HG03558 (cell line): ENCODE data around the gene ACYP1.

Experiments used
- ATAC-seq: cut with Tn5 transposase; IDR thresholded peaks from one replicate; pipeline ENCODE4 v1.9.1; 2021; ENCODE audit warnings: moderate number of reproducible peaks; ENCODE audit not compliant: unreplicated experiment; ENCODE audit errors: extremely low read depth

ACYP1 gene

GRCh38 chr14:75063491-75064204, at the start of gene ACYP1:
Gene ACYP1 (minus strand): TSS chr14:75064024. CDS start chr14:75063553, 471 bp downstream.
- peak; percentile 79 for ATAC-seq

GRCh38 chr14:75109877-75110276, 46.1 kb upstream of the ACYP1 start:
- no peak for ATAC-seq

- no peak for ATAC-seq
Measured at GRCh38 chr14:75107186-75107585, 43.4 kb upstream of the ACYP1 start.

DNA sequence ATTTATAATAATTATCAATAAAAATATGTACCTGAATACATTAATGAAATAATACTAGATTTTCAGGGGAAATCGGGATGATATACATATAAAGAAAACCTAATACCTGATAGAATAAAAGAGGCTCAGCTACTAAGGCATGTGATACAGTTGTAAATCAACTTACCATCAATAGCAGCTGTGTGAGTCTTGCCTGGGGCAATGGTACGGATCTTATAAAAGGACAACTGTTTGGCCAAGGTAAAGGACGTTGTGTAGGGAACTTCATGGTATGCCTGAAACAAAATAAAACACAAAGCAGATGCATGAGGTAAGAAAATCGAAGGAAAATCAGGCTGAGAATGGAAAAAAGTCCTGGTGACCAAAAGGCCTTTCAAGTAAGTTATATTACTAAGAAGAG, 37.7 kb upstream of the ACYP1 start:
- no peak for ATAC-seq

- ATAC-seq = no peak
Measured at GRCh38 chr14:75098682-75099081, 34.9 kb upstream of the ACYP1 start.

DNA sequence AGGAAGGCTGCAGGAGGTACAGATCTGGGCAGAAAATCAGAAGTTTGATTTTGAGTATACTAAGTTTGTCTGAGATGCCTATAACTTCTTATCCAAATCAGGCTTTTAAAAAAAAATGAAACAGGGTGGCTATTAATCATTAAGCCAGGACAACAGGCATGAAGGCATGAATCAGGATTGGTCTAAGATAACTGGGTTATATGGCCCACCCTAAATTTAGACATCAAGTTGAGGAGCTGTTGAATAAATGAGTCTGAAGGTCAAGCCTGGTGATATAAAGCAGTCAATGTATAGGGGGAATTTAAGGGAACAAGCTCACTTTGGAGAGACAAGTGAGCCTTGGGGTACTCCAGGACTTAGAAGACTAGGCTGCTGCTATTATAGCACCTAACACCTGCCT, 34.4 kb upstream of the ACYP1 start:
- no peak for ATAC-seq

DNA sequence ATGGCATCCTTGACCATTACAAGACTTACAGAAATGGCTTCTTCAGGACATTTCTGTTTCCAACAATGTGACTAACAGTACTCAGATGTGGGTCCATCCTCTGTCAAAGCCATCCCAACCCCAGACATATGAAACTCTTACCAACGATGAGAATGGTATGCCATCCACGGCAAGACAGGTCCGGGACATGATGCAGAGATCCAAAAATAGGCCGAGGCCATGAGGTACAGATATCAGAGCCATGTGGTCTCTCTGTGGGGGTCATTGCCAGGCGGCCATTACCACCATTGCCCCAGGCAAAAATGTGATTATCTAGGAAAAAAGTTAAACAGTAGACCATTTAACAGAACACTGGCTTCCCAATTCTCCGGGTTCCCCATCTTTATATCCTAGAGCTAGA, 33.1 kb upstream of the ACYP1 start:
- no peak for ATAC-seq

DNA sequence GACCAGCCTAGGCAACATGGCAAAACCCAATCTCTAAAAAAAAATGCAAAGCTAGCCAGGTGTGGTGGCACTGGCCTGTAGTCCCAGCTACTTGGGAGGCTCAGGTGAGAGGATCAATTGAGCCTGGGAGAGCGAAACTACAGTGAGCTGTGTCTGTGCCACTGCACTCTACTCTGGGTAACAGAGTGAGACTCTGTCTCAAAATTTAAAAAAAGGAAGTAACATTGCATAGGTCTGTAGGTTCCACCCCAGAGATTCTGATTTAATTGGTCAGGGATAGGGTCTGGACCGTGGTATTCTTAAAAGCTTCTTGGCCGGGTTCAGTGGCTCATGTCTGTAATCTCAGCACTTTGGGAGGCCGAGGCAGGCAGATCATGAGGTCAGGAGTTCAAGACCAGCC, 31.9 kb upstream of the ACYP1 start:
- no peak for ATAC-seq

- no peak for ATAC-seq
Measured at GRCh38 chr14:75094896-75095295, 31.1 kb upstream of the ACYP1 start.

DNA sequence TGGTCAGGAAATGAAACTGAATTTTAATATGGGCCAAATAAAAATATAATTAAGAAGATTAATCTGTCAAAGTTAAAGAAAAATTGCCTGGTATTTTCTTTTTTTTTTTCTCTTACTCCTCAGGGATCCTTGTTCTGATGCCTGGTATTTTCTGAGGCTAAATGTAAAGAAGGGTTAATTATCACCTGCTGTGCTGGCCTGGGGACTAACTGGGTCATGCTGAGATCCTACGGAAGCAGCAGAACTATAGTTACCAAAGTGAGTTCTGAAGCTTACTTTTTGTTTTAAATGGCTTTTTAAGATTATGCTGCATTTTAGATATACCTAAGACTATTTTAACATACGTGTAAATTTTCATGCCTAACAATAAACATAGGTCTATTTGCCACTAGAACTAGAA, 28.9 kb upstream of the ACYP1 start:
- no peak for ATAC-seq

GRCh38 chr14:75091251-75091650, 27.4 kb upstream of the ACYP1 start:
- ATAC-seq = no peak

DNA sequence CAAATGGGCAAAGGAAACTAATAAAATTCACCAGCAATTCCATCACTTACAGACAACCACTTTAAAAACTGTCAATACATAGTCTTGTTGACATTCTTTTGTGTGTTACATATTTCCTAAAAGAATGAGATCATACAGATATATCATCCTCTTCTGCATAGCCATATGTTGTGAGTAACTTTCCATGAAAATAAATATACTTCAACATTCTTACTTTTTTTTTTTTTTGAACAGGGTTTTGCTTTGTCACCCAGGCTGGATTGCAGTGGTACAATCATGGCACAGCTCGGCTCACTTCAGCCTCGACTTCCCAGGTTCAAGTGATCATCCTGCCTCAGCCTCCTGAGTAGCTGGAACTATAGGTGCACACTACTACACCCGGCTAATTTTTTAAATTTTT, 26.5 kb upstream of the ACYP1 start:
- ATAC-seq = no peak

GRCh38 chr14:75088566-75089373, 24.9 kb upstream of the ACYP1 start:
- no peak for ATAC-seq

DNA sequence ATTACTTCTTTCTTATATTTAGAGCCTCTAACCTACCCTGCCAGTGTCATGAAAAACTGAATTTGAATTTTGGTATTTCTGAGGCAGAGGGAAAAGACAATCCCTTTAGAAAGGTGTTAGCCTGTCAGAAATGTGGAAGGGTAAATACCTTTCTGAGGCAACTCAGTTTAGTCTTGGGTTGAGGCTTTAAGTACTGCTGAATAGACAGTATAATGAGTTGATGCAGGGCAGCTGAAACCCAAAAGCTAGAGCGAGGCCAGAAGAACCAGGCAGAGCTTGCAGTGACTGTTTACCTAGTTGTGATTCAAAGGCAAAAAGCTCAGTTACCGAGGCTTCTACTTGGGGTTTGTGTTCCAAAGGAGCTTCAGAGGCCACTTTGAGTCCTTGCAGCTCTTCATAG, 24.3 kb upstream of the ACYP1 start:
- no peak for ATAC-seq

GRCh38 chr14:75084513-75084912, 20.7 kb upstream of the ACYP1 start:
- no peak for ATAC-seq

DNA sequence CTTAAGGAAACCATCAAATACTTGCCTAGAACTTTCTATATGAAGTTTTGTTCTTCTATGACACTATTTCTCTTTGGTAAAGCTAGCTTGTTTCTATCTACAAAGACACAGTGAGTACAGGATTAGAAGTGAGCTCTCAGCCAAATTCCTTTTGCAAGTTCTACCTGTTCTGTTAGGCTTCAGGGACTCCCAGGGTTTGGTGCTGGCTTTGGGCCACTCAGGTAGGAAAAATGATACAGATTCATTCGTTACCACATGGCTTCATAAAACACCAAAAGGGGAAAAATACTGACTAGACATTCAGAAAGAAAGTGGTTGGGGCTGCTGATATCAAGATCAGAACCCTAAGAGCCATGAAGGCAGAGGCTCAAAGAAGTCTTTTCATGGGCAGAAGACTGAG, 19.4 kb upstream of the ACYP1 start:
- ATAC-seq = no peak

- no peak for ATAC-seq
Measured at GRCh38 chr14:75081660-75082229, 17.9 kb upstream of the ACYP1 start.

DNA sequence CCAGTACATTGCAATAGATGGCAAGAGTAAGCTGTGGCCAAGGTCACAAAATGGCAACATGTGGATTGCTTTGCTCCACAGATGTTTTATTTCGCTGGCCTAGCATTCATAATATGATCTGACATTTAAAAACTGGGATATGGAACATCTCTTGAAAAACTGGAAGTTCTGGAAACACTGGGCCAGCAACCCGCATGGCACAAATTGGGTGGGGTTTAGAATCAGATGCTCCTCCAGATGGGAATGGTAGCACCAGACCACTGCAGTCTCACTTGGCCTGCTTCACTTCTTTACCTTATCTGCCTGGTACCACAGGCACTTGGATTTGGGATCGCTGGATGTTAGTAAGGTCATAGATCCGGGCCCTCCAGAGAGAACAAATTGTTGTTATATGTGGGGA, 15.7 kb upstream of the ACYP1 start:
- ATAC-seq = no peak

- no peak for ATAC-seq
Measured at GRCh38 chr14:75077794-75078193, 14.0 kb upstream of the ACYP1 start.

DNA sequence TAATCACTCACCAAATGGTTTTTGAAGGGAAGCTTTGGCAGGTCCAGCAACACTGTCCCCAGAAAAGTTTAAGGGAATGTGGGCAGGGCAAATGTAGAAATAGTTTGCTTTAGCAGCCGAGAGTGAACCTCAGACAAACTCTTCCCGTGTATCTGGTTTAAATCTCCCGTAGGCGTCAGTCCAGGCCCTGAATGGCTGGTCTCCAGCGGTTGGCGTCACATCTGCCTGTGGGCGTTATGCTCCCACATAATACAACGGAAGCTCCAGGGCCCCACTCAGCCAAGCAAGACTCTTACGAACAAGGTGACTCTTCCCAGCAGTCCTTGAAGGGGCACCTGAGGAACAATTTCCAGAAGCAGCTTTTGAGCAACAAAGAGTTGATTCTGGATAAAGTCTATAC, 6.6 kb upstream of the ACYP1 start:
- ATAC-seq = no peak

DNA sequence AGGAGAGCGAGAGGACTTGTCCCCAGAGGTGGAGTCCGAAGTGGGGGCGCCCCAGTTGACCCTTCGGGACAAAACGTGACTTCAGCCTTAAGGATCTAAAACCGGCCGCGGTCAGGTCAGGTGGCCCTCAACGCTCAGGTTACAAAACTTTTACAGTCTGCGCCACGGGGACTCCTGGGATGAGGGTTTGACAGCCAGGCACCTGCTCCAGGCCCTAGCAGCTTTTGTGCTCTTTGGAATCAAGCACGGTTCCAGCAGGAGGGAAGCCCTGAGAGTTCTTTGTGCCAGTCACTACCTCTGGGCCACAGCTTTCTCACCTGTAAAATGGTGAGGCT, 6.0 kb upstream of the ACYP1 start:
- no peak for ATAC-seq
